Esophagus muscularis mucosa (tissue), 3 donors: ENCODE data around the gene MGAT4B.

Source experiments
- POLR2A ChIP-seq: fragments of 450-650 bp; IDR thresholded peaks from one replicate; pipeline ENCODE4 v1.6.1; 2017; ENCODE audit warnings: antibody characterized with exemption, moderate library complexity, mild to moderate bottlenecking, low read depth
- TF ChIP-seq, protein P1 (sequence below), 3 experiments: fragments of 200-600 bp in 2 of 3; fragments of 450-650 bp in 1 of 3; sonication (generic) in 2 of 3; IDR thresholded peaks; one replicate each; pipeline ENCODE4 v1.5.1; 2017 to 2019; ENCODE audit warnings: antibody characterized with exemption in 3 of 3, mild to moderate bottlenecking in 2 of 3, moderate library complexity in 1 of 3

DNA sequence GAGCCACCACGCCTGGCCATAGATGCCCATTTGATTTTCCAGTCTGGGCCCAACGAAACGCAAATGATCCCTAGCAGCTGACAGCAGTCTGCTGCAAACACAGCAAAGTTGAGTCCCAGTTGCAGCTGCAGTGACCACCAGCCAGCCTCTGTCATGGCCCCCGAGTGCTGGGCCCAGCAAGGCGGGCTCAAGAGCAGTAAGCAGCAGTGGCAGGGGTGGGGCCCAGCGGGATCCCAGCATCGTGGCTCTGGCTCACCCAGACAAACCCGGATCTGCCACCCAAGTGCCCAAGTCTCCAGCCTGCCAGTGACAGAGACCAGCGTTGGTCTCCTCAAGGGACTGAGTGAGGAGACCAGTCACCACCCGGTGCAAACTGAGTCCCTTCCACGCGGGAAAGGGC, 19.8 kb downstream of the MGAT4B start:
- TF ChIP-seq, protein P1, sequence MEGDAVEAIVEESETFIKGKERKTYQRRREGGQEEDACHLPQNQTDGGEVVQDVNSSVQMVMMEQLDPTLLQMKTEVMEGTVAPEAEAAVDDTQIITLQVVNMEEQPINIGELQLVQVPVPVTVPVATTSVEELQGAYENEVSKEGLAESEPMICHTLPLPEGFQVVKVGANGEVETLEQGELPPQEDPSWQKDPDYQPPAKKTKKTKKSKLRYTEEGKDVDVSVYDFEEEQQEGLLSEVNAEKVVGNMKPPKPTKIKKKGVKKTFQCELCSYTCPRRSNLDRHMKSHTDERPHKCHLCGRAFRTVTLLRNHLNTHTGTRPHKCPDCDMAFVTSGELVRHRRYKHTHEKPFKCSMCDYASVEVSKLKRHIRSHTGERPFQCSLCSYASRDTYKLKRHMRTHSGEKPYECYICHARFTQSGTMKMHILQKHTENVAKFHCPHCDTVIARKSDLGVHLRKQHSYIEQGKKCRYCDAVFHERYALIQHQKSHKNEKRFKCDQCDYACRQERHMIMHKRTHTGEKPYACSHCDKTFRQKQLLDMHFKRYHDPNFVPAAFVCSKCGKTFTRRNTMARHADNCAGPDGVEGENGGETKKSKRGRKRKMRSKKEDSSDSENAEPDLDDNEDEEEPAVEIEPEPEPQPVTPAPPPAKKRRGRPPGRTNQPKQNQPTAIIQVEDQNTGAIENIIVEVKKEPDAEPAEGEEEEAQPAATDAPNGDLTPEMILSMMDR (IDR thresholded peaks at IDR 0.05): no peak
- TF ChIP-seq POLR2A: no peak
